GM11168 (cell line): ENCODE measurements around the gene SYNDIG1.

Source experiments
- in situ Hi-C: fragments of 300-500 bp; cut with MboI; formaldehyde crosslinking; loops from one replicate; pipeline ENCODE4 v1.12.0; 2022; ENCODE audit warnings: low sequenced_read_pairs; ENCODE audit not compliant: unreplicated experiment

SYNDIG1 gene

DNA sequence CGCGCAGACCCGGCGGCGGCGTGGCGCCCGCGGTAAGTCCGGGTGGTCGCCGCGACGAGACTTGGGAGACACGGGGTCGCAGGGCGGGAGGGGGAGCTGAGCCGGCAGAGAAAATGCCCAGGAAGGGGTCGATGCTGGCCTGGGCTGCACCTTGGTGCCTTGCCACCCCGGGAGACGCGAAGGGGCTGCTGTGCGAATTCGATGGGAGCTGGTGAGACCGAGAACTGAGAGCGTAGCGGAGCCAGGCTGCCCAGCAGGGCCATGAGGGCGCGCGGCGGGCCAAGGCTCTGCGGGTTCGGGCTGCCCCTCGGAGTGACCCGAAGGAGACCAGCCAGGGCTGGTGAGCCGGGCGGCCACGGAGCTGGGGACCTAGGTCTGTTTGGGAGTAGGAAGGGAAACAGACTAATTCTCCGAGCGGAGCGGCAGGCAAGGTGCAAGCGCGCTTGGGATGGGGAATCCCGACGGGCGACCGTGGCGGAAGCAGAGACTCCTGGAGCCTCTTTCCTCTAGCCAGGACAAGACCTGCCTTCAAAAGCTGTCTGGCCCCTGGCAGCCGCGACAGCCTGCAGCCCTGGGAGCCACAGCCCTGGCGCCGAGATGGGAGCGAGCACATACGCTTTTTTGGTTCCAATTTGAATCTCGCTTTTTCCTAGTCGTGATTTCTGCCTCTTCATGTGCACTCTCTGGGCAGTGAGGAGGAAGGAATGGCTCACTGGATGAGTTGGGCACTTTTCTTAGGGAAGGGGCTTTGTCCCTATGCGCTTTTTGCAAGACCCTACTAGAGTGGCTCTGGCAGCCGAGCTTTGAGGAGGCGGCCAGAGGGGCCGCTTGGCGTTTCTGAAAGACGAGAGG is 691 bp downstream of the SYNDIG1 start:
- in situ Hi-C loops, result no loop called here

DNA sequence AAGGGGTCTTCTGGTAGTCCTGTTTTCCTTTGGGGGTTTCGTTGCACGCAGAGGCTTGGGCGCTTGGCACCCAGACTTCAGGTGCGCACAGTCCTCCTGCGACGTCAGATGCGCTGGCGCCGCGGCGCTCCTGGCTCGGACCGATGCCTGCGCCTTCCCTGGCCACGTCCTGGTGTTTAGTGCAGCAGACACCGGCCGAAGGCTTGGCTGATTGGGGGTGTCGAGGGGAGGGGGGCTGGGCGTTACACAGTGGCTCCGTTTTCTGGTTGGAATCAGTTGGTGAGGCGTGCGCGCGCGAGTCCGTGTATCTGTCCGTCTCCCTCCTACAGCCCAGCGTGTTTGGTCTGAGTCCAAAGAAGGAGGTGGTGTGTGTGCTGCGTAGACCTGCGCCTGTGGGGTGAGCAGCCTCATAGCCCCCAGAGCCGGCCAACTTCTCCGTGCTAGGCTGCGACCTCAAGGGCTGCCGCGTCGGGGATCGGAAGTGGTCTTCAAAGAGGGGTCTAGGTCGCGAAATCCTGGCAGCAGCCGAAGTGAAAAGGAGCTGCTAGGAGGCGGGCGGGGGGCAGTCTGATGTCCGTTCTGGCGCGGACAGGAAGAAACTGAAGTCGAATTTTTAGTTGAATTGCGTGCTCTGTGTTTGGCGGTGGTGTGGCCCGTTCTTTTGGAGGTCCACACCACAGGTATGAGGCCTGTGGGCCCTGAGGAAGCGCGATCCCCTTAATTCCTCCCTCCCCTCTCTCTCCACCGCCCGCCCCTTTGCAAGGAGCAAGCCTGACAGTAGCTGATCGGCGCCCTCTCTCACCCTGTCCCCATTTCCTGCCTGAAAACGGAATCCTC is 1.5 kb downstream of the SYNDIG1 start:
- in situ Hi-C loops, result no loop called here

GRCh38 chr20:24472426-24472825 is 3.0 kb downstream of the SYNDIG1 start:
- in situ Hi-C loops, result no loop called here

DNA sequence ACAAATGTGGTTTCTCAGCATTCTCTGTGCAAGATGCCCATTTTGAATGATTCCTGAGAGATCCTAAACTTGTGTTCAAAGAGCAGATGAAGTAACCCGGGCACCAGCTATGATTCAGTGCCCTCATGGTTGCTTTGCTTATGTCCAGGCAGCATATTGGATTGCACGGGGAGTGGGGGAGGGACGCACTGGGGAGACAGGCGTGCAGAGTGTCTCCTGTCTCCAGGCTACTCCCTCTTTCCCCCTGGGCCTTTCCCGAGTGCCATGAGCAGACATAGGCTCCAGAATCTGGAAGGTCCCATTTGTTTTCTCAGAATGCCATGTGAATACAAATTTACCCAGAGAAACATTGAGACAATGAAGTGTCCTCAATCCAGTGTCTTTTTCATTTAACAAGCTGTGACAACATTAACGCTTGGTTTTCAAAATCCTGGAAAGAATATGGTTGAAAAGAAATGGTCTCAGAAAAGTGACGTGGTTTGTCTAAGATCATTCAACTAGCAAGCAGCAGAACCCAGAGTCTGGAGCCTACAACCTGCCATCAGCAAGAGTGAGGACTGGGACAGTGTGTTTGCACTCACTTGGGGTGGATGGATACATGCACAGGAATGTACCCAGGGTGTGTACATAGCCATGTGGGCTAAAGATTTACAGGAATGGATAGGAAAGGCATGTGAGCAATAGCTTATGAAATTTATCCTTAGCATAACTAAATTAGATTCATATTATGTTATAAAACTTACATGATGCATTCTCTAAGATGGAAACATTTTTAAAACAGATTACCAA is 4.2 kb downstream of the SYNDIG1 start:
- in situ Hi-C loops, result no loop called here

DNA sequence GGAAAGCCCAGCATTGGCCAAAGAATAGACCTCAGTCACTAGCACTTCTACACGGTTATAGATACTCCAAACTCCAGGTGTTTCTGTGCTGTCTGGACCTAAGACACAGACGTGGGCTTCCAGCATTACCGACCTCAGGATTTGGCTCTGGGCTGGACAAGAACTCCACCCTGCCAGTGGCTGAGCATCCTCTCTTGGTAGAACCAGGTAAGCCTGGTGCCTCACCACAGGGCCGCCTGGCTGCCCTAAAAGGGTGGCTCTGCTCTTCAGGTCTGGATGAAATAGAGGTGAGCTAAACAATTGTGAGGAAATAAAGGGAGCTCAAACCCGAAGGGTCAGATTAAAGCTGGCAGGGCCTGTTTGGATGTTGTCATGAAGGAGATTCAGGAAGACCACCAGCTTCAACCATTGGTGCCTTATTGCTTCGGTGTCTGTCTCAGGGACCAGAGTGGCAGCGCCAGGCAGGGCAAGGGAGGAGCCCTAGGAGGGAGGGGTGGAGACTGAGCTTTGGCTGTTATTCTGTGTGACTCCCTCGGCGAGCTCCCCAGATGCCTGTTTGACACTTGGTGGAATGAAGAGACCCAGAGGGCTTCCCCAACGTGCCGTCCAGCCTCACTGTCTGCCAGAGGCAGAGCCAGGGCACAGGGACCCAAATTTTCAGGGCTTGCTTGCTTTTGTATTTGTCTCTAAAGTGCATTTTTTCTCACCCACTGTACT is 8.6 kb downstream of the SYNDIG1 start:
- in situ Hi-C loops, result no loop called here

DNA sequence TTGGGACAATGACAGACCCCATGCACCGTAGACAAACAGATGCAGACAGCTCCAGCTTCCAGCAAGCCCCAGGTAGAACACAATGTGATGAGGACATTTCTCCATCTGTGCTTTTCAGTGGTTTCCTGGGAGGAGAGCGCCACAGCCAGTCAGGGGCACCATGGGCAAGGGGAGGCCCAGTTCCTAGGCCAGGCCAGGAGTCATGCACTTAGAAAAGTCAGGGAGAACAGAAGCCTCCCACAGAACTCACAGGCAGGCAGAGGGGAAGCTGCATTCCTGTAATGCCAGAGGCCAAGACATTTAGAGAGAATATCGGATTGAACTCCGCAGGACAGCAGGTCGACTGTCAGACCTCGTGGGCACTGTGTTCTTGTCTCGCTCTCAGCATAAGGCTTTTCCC is 9.2 kb downstream of the SYNDIG1 start:
- in situ Hi-C loops, result no loop called here

DNA sequence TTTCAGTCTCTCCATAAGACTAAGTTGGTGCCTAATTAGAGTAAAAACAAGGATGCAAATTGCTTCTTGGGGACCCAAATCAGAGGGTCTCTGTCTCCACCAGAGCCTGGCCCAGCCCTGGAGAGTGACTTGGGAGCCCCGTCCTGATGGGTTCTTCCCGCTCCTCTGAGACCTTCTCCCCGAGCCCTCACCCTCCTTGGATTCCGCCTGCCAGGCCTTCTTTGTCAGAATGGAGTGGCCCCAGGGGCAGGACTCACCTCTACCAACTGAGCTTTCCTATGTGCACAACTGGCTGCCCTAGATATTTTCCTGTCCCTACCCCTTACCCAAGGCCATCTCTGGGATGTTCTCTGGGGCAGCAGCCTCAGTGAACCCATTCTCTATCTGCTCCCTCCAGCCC is 9.7 kb downstream of the SYNDIG1 start:
- in situ Hi-C loops, result no loop called here

DNA sequence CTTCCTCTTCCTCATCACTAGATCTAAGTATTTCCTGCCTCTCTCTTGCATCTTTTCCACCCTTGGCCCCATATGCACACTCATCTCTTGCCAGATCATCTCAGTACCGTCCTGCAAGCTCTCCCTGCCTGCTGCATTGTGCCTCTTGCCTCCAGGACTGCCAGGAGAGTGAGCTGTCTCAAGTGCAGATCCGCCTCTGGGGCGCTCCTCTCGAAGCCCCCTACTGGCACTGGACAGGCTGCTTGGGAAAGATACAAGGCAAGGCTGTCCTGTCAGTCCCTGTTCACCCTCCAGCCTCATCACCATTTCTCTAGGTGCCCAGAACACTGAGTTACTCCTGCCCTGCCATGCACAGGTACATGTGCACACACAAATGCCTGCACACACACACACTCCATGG is 10.2 kb downstream of the SYNDIG1 start:
- in situ Hi-C loops, result no loop called here

GRCh38 chr20:24480509-24480908 is 11.1 kb downstream of the SYNDIG1 start:
- in situ Hi-C loops, result no loop called here

DNA sequence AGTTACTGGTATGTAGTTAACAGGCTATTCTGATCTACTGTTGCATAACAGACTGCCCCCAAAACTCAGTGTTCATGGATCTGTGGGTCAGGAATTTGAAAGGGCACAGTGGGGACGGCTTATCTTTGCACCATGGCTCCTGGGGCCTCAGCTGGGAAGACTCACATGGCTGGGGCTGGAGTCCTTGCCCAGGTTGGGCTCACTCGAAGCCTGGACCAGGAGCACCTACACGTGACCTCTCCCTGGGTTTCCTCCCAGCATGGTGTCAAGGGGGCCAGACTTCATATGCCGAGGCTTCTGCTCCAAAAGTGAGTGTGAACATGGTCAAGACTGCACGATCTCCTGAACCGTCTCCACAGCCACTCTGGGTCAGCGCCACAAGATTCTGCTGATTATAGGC is 11.7 kb downstream of the SYNDIG1 start:
- in situ Hi-C loops, result no loop called here

- in situ Hi-C loops, result no loop called here
These were observed 14.1 kb downstream of the SYNDIG1 start for GRCh38 chr20:24483435-24484080.

DNA sequence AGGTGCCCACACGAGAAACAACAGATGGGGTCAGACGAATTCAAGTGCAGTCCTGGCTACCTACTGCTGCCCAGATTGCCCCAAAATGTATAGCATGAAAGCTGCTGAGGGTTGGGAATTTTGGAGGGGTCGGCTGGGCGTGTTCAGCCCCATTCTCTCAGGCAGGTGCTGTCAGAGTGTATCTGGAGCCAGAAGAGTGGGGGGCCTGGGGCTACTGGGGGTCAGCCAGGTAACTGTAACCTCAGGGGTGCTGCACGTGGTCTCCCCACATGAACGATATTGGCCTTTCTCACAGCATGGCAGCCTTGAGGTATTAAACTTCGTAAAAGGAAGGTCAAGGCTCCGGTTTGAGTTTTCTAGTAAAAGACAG is 14.6 kb downstream of the SYNDIG1 start:
- in situ Hi-C loops, result no loop called here

DNA sequence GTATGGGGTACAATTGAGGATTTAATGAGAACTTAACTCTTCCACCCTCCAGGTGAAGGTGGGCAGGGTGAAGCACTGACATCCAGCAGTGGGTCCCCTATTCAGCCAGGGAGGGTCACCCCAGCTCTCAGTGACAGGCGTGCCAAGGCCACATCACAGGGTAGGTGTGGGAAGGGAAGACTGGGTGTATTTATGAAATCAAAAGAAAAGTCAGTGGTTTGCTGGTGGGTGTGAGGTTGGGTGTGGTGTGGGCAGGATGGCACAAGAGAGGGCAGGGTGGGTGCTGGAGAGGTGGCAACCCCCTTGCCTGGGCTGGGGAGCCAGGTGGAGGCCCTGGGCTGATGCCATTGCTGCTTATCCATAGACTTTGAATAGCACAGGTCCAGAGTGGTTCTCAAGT is 16.6 kb downstream of the SYNDIG1 start:
- in situ Hi-C loops, result no loop called here

DNA sequence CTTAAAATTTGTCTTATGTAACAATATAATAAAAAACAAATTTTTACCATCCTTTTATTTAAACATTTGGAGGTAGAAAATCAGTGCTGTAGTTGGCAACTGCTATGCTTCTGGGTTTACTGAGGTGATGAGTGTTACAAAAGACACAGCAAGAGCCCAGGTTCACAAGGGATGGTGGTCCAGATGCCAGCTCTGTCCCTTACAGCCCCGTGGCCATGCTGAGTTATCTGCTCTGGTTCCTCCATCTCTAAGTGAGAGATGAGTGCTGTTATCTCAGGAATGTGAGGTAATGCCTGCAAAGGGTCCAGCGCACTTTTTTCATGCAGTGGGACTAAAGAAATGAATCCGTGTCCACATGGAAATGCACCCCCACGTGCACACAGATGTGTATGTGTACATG is 17.8 kb downstream of the SYNDIG1 start:
- in situ Hi-C loops, result no loop called here

- in situ Hi-C loops, result no loop called here
These were observed 18.2 kb downstream of the SYNDIG1 start for GRCh38 chr20:24487648-24488047.

DNA sequence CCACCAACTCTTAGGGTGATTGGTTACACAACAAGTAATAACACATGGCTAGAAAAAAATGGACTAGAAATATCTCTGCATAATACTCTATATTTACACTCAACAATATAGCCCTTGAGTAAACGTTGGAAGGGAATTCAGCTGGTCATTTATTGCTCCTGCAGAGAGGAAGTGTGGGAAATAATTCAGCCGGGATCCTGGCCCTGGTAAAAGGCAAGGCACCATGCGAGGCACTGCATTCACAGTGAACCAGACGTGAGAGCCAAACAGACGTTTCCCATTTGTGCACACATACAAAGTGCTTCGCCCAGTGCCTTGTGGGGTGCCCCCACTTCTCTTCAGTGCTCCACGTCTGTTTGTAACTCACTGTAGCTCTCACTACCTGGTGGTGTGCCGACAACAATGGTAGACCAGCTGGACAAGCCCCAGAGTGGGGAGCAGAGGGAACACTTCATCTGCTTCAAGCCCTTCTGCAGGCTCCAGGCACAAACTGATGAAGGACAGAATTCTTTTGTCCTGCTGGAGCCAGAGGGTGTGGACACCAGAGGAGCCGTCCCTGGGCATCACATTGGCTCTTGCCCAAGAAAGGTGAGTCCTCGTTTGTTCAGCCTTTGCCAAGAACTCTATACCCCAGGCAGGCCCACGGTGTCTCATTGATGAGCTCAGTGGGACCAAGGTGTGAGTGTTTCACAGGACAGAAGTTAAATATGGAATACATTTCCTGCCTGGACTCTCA is 18.8 kb downstream of the SYNDIG1 start:
- in situ Hi-C loops, result no loop called here

- in situ Hi-C loops, result no loop called here
These were observed 19.4 kb downstream of the SYNDIG1 start for GRCh38 chr20:24488800-24489175.

DNA sequence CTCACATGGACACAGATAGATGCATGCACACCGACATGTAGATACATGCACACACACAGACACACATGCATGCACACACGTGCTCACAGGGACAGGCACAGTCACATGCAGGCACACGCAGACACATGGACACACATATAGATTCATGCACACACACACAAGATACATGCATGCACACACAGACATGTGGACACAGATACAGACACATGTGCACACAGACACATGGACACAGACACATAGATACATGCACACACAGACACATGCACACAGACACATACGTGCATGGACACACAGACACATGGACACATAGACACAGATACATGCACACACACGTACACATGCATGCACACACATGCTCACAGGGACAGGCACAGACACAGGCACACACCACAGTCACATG is 19.8 kb downstream of the SYNDIG1 start:
- in situ Hi-C loops, result no loop called here

GRCh38 chr20:24489631-24490260 is 20.3 kb downstream of the SYNDIG1 start:
- in situ Hi-C loops, result no loop called here
